K562 (cell line): Measurements from ENCODE around the gene DLGAP1. TPM values are rescaled to one million over a fixed set of nuclear protein-coding genes. Genes with fewer than 3 reads are reported as not detected.

Experiments
- ATAC-seq: fragments of 200-7000 bp; cut with Tn5 transposase; 3 replicates; pipeline ENCODE4 v1.9.1; 2020; ENCODE audit warnings: moderate library complexity
- BruUV-seq: library from RNA; stranded (reverse); fragments of 400-500 nt; replicated peaks from 2 replicates; lab custom pipeline; 2021; lab: Mats Ljungman, UMichigan
- CTCF ChIA-PET: fragments of 300-600 bp; formaldehyde crosslinking; extraction: SDS; loops from one replicate; lab custom pipeline; 2021; ENCODE audit warnings: low intra/inter-chr PET ratio; lab: Yijun Ruan, JAX
- POLR2A ChIA-PET: fragments of 300-600, 350-650 bp; sonication (Branson Sonifier 250); formaldehyde crosslinking; extraction: SDS; loops from one replicate; lab custom pipeline; 2021; ENCODE audit warnings: antibody characterized with exemption, inconsistent platforms; lab: Yijun Ruan, JAX
- DNase-seq, 4 experiments: peaks; one replicate each; pipeline versions ENCODE4 v3.0.0 to v3.0.0-alpha.2; 2011 to 2018; ENCODE audit warnings: low spot score in 3 of 4, mixed read lengths in 3 of 4; ENCODE audit errors: extremely low read depth in 1 of 4
- FAIRE-seq: peaks from 2 replicates; lab custom pipeline; 2011; peaks lifted over from hg19 to GRCh38; lab: Jason Lieb, UNC
- H2AFZ ChIP-seq: 2 replicates; pipeline ENCODE4 v1.6.0; 2011; ENCODE audit warnings: low read depth, low read length, control low read depth, inconsistent platforms
- H3K27ac ChIP-seq: fragments of 200-600 bp; 3 replicates; pipeline ENCODE4 v1.8.0; 2011; ENCODE audit warnings: low read depth, mild to moderate bottlenecking, control low read depth, inconsistent platforms, low read length, moderate library complexity, mixed read lengths; ENCODE audit errors: extremely low read depth
- H3K27me3 ChIP-seq, 2 experiments: fragments of 300-600 bp in 1 of 2; 2 replicates in 1 of 2; 3 replicates in 1 of 2; pipeline versions ENCODE4 v1.6.0 to v1.8.0; 2011; ENCODE audit warnings: inconsistent platforms in 2 of 2, low read length in 2 of 2, mild to moderate bottlenecking in 1 of 2, mixed read lengths in 1 of 2, moderate library complexity in 1 of 2; ENCODE audit not compliant: control insufficient read depth in 2 of 2, insufficient read depth in 2 of 2
- H3K36me3 ChIP-seq: fragments of 300-600 bp; 3 replicates; pipeline ENCODE4 v1.8.0; 2011; ENCODE audit warnings: mild to moderate bottlenecking, low read length, inconsistent platforms; ENCODE audit not compliant: control insufficient read depth, insufficient read depth
- H3K4me1 ChIP-seq, 2 experiments: fragments of 200-600 bp in 1 of 2; replicated peaks in 1 of 2; 2 replicates in 1 of 2; 3 replicates in 1 of 2; pipeline versions ENCODE4 v1.5.1 to v1.8.0; 2011; ENCODE audit warnings: inconsistent platforms in 2 of 2, low read length in 2 of 2, mild to moderate bottlenecking in 1 of 2, mixed read lengths in 1 of 2, moderate library complexity in 1 of 2; ENCODE audit not compliant: control insufficient read depth in 2 of 2, insufficient read depth in 2 of 2
- H3K4me2 ChIP-seq: 2 replicates; pipeline ENCODE4 v1.6.1; 2011; ENCODE audit warnings: low read length, control low read depth, inconsistent platforms, mixed read lengths; ENCODE audit not compliant: insufficient read depth
- H3K4me3 ChIP-seq: fragments of 200-600 bp; sonication (generic), shearing (Covaris generic); 2 replicates; pipeline ENCODE4 v1.5.1; 2016; ENCODE audit warnings: control low read depth, inconsistent platforms
- H3K79me2 ChIP-seq: fragments of 200-600 bp; 3 replicates; pipeline ENCODE4 v1.8.0; 2011; ENCODE audit warnings: low read length, inconsistent platforms; ENCODE audit not compliant: control insufficient read depth, insufficient read depth
- H3K9ac ChIP-seq, 2 experiments: 2 replicates each; pipeline versions ENCODE4 v1.6.0 to v1.6.1; 2011; ENCODE audit warnings: low read depth in 2 of 2, low read length in 2 of 2, control low read depth in 1 of 2, inconsistent platforms in 1 of 2, mild to moderate bottlenecking in 1 of 2, mixed read lengths in 1 of 2; ENCODE audit not compliant: insufficient read depth in 1 of 2
- H3K9me1 ChIP-seq: one replicate; pipeline ENCODE4 v1.6.0; 2011; ENCODE audit warnings: inconsistent platforms, mild to moderate bottlenecking, low read length, moderate library complexity; ENCODE audit not compliant: control insufficient read depth, insufficient read depth
- H3K9me3 ChIP-seq: replicated peaks from 2 replicates; pipeline ENCODE4 v1.5.1; 2011; ENCODE audit warnings: low read depth, low read length, inconsistent platforms; ENCODE audit not compliant: control insufficient read depth, insufficient read depth
- H4K20me1 ChIP-seq: replicated peaks from 2 replicates; pipeline ENCODE4 v1.6.1; 2011; ENCODE audit warnings: low read length, inconsistent platforms, mixed read lengths; ENCODE audit not compliant: control insufficient read depth, insufficient read depth
- E2F3 ChIP-seq: fragments of 250-450 bp; sonication (Bioruptor Pico); IDR thresholded peaks from 2 replicates; pipeline ENCODE4 v1.4.0; 2020; ENCODE audit warnings: mild to moderate bottlenecking
- RFX1 ChIP-seq: fragments of 450-650 bp; IDR thresholded peaks from 2 replicates; pipeline ENCODE4 v1.6.1; 2016; ENCODE audit warnings: mild to moderate bottlenecking, moderate library complexity
- ZC3H11A ChIP-seq: IDR thresholded peaks from 2 replicates; pipeline ENCODE4 v1.6.1; 2012; ENCODE audit warnings: low read depth, low read length, improper control_type of control experiment
- ZFP36 ChIP-seq: fragments of 150-350 bp; IDR thresholded peaks from 2 replicates; pipeline ENCODE4 v1.6.1; 2018; ENCODE audit warnings: low read length, low read depth; ENCODE audit not compliant: partially characterized antibody
- WGBS: fragments of 100-300 bp; shearing (Covaris generic); methylation state at CpG from one replicate; pipeline ENCODE4 v1.1.6; 2016; ENCODE audit warnings: low coverage, mixed read lengths; ENCODE audit not compliant: insufficient coverage; ENCODE audit errors: missing lambda C conversion rate; 5-methylcytosine and 5-hydroxymethylcytosine counted together
- in situ Hi-C: fragments of 300-500 bp; cut with MboI; formaldehyde crosslinking; loops from 4 replicates; pipeline ENCODE4 v1.15.0; 2018; ENCODE audit warnings: inconsistent platforms, mixed read lengths
- intact Hi-C: fragments of 100-400 bp; cut with micrococcal nuclease; formaldehyde crosslinking; loops from 2 replicates; pipeline ENCODE4 v1.14.2; 2022
- polyA plus RNA-seq, 8 experiments: library from polyadenylated mRNA; depleted of rRNA in 4 of 8; stranded (reverse) in 5 of 8; unstranded in 3 of 8; fragments of >200 nt; fragmentation: Nextera tagmentation in 2 of 8; fragmentation: Illumina TruSeq in 1 of 8; extraction: Ambion mirVana in 2 of 8; extraction: Trizol in 1 of 8; gene quantifications; 2 replicates each; pipeline versions ENCODE4 v1.2.1 to v1.2.3, GENCODE V29; 2011 to 2014; ENCODE audit warnings: inconsistent platforms in 1 of 8, missing spikeins in 1 of 8
- total RNA-seq, 7 experiments: library from RNA; depleted of rRNA in 6 of 7; stranded (reverse); fragments of >200 nt in 6 of 7; fragmentation: Illumina TruSeq in 2 of 7; extraction: Trizol in 2 of 7; gene quantifications; 2 replicates each; pipeline versions ENCODE4 v1.2.1 to v1.2.3, GENCODE V29; 2011 to 2021; ENCODE audit warnings: low replicate concordance in 1 of 7
- TF ChIP-seq, protein P1 (sequence below): fragments of 250-450 bp; sonication (Bioruptor Pico); IDR thresholded peaks from 2 replicates; pipeline ENCODE4 v1.4.0; 2020; ENCODE audit warnings: mild to moderate bottlenecking, moderate library complexity, borderline replicate concordance

Gene DLGAP1
- total and polyA plus RNA-seq, 9 of the 15 experiments (the other 6 are each of a cell fraction or from before 2014, with no cell fraction given) = 0.04 to 0.22 (median 0.08) TPM

- H3K4me2 ChIP-seq = no peak overlapping the region
- DNase-seq (no peak), ATAC-seq (no peak), FAIRE-seq (no peak)
- no peaks in the 10 kb centered on the region for H4K20me1 ChIP-seq
- H2AFZ ChIP-seq = no peak overlapping the region
- TF ChIP-seq, protein P1, sequence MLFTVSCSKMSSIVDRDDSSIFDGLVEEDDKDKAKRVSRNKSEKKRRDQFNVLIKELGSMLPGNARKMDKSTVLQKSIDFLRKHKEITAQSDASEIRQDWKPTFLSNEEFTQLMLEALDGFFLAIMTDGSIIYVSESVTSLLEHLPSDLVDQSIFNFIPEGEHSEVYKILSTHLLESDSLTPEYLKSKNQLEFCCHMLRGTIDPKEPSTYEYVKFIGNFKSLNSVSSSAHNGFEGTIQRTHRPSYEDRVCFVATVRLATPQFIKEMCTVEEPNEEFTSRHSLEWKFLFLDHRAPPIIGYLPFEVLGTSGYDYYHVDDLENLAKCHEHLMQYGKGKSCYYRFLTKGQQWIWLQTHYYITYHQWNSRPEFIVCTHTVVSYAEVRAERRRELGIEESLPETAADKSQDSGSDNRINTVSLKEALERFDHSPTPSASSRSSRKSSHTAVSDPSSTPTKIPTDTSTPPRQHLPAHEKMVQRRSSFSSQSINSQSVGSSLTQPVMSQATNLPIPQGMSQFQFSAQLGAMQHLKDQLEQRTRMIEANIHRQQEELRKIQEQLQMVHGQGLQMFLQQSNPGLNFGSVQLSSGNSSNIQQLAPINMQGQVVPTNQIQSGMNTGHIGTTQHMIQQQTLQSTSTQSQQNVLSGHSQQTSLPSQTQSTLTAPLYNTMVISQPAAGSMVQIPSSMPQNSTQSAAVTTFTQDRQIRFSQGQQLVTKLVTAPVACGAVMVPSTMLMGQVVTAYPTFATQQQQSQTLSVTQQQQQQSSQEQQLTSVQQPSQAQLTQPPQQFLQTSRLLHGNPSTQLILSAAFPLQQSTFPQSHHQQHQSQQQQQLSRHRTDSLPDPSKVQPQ (CRISPR knock-in tag) = no peak
- TF ChIP-seq ZC3H11A (no peak), RFX1 (peak; percentile 79), E2F3 (CRISPR knock-in tag) (no peak), ZFP36 (no peak)
- ChIA-PET CTCF (no interaction called here), POLR2A (no interaction called here)
- H3K9ac ChIP-seq = no peak overlapping the region
- H3K27ac ChIP-seq = no peak overlapping the region
- H3K27me3 ChIP-seq = peaks cover 10 to 23% of the 10 kb centered on the region in 2 experiments; a peak in 4 of 5 replicates
- H3K9me3 ChIP-seq = no peaks in the 10 kb centered on the region
- H3K36me3 ChIP-seq = no peaks in the 10 kb centered on the region
- WGBS = 1% methylated on average over 4 of the region's 4 CpGs
- H3K4me1 ChIP-seq = no peaks in the 10 kb centered on the region
- no peak overlapping the region for H3K4me3 ChIP-seq
- in situ Hi-C loops (no loop called here), intact Hi-C loops (no loop called here)
- BruUV-seq = no TSS peak
- no peaks in the 10 kb centered on the region for H3K9me1 ChIP-seq
- H3K79me2 ChIP-seq = no peaks in the 10 kb centered on the region
Measured at GRCh38 chr18:3799515-3799914, 655.6 kb downstream of the DLGAP1 start.
